Measurements from ENCODE around the gene NEDD4L.
A peak's percentile ranks its signal among the peaks of the same experiment; 100 is the strongest.
"Not testable (repeated sequence)": the region's sequence is repeated elsewhere in the genome, so short reads cannot be mapped to it uniquely, and the experiment has no call there.

The NEDD4L gene

GRCh38 chr18:58027341-58027740 is 16.7 kb upstream of the NEDD4L start:
- DNase-seq (ENCODE audit: low spot score) = no peak

DNA sequence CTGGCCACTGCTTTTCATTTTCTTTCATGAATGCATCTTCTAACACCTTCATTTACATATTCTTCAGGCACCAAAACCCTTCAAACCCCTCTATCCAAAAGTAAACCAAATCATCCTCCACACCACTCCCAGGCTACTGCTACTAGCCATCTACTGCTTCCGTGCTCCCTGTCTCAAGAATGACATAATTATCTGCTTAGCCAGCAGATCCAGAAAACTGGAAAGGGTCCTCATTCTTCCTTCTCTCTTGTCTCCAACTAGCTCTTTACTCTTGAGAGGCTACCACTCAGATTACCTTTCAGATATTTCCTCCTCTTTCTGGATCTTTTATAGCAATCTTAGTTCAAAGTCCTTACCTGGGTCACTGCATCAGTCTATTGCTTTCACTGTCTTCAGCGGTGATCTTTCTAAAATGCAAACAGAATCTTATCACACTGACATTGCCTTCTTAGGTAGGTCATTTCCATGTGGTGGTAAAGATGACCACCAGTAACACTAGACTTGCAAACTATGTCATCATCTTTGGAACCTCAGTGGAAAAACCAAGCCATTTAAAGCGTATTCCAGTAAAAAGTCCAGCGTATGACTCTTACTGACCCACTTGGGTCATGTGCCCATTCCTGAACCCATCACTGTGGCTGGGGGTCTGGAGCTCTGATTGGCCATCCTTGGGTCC is 15.8 kb upstream of the NEDD4L start:
- DNase-seq (ENCODE audit: low spot score) = no peak

DNA sequence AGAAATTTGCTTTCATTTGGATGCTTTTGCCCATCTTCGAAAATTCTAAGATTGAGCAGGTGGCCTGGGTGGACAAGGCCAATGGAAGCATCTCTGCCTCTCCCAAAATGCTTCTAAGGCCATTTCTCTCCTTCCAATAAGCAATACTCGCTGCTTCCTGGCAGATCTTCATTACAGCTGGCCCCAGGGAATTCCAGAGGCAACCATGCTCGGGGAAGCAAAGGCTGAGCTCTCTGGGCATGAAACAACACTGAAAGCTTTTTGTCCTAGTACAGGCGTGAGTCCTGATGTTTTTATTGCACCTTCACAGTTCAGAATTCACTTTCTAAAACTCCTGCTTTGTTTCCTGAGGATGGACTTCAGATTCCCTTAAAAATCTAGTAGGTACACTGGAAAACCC is 11.8 kb upstream of the NEDD4L start:
- DNase-seq (ENCODE audit: low spot score) = no peak

GRCh38 chr18:58033216-58033615 is 10.8 kb upstream of the NEDD4L start:
- no peak for DNase-seq (ENCODE audit: low spot score)

DNA sequence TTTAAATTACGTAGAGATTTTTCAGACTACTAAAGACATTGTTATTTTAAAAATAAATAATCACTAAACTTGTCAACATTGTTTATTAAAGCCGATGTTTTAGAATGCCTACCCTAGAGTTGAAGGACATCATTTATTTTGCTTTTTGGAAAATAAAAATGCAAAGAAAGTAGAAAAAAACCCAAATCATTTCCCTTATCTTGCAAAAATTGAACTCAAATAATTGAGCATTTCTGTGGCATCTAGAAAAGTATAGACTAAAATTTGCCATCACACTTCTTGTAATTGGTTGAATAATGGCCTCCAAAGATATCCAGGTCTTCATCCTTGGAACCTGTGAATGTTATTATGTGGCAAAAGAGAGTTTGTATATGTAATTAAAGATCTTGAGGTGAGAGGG is 9.7 kb upstream of the NEDD4L start:
- DNase-seq (ENCODE audit: low spot score) = no peak

- no peak for DNase-seq (ENCODE audit: low spot score)
Observed at GRCh38 chr18:58037163-58037562, 6.9 kb upstream of the NEDD4L start.

GRCh38 chr18:58038063-58038462 is 6.0 kb upstream of the NEDD4L start:
- DNase-seq (ENCODE audit: low spot score) = no peak

- peak; percentile 44 for DNase-seq (ENCODE audit: low spot score)
Observed at GRCh38 chr18:58041633-58042032, 2.4 kb upstream of the NEDD4L start.

DNA sequence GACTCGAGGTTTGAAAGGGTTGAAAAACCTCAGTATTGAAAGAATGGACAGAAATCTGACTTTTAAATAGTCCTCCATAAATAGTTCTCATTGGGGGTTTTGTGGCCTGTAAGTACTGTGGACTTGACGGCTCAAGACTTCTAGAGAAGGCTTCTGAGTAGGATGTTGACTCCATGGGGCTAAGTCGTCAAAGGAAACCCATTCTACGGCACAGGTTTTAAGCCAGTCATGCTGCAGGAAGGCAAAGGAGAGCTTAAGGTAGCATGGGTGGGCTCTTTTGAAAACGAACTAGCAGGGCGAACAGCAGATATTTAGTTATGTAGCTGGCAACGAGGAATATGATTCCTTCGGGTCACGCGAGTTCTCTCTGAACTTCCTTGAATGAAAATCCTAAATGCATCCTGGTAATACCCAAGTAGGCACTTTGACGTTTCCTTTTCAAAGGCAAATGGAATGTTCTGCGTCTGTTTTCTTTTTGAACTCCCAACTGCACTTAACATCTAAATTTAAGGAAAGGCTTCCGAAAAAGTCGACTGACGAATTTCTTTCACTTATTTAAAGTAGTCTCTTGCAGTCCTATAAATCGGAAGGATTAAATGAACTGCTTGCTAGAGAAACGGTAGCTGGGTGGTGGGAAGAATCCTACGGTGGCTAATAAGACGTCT is 1.1 kb upstream of the NEDD4L start:
- peak; percentile 28 for DNase-seq (ENCODE audit: low spot score)

GRCh38 chr18:58044370-58045241 is 580 bp downstream of the NEDD4L start:
- DNase-seq (ENCODE audit: low spot score) = peak; percentile 79

DNA sequence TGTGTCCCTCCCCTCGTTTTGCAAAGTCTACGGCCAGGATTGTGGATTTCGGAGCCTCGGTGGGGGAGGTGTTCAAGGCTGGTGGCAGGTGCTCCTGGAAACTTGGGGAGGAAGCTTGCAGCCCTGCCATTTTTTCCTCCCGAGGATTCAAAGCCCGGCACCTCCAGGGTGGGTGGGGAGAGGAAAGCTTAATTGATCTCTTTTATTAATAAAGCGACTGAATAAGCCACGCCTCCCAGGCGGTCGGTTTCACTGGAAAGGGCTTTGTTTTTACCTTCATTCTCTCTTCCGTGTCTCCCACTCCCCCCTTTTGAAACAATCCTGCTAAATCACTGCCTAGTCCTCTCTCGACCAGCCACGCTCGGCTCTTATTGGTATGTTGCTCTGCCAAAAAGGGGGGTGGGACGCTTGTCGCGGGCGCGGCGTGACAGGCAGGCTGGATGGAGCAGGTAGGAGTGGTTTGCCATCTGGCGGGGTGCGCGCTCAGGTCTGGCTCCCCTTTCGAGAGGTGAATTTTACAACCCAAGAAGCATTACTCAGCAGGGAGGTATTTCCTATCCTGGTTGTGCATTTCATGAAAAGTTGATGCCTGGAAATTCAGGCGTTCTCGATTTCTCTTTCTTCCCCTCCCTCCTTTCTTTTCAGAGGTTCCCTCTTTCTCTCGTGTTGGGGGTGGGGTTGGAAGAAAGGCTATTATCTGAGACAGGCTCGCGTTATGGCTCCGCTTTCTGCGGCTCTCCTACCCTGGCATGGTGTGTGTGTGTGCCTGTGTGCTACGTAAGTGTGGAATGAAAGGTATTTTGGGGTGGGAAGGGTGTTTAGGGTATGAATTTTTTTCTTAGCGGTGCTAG is 1.4 kb downstream of the NEDD4L start:
- DNase-seq (ENCODE audit: low spot score) = peak; percentile 77

GRCh38 chr18:58046093-58046793 is 2.2 kb downstream of the NEDD4L start:
- DNase-seq (ENCODE audit: low spot score) = peak; percentile 55

- DNase-seq (ENCODE audit: low spot score) = peak; percentile 51
Observed at GRCh38 chr18:58046794-58047555, 2.9 kb downstream of the NEDD4L start.

- no peak for DNase-seq (ENCODE audit: low spot score)
Observed at GRCh38 chr18:58047556-58047882, 3.5 kb downstream of the NEDD4L start.

DNA sequence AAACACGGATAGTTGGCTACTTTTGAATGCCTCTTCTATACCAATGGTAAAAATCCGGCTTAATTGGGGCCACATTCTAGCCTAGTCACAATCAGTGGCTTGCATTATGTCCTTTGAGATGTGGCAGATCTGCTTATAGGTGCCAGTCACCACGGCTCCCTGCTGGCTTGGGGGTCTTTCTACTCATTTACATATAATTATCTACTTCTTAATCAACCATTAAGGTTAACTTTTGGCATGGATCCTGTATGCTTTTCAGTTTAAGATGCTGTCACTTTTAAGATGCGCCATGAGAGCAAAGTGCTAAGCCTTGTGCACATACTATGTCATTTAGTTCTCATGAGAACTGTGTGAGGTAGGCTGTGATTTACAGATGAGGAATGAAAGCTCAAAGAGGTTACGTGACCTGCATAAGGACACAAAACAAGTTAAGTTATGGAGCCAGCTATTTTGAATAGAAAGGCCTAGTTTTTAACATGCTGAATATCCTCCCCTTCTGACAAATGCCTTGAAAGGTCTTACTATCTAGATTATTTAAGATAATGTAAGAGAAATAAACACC is 4.1 kb downstream of the NEDD4L start:
- DNase-seq (ENCODE audit: low spot score) = peak; percentile 19

DNA sequence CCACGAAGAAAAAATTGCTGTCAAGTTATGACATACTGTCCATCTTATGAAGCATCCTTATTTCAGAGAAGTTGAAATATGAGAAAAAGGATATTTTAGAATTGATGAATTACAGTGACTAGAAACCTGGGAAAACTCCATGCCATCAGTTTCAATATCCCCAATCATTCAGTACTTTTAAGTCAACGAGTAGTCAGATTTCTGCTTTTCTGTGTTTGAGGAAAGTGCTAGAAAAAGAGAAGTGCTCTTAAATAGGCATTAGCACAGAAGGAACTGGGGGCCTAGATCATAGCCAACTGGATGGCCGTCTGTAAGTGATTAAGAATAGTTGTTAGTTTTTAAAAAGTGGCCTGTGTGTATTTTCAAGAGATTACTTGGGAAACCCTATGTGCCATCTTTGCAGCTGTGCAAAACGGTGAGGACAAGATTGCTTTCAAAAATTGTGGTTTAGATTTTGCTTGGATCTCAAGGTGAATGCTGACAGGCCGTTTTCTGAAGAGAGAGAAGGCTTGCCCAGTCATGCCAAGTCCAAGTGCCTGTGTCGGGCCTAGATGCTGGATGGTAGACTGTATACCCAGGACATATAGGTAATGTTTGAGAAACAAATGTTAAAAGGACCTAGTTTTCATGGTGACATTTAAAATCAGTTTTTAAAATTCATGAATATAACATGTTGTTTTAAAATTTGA is 5.1 kb downstream of the NEDD4L start:
- DNase-seq (ENCODE audit: low spot score) = peak; percentile 15

DNA sequence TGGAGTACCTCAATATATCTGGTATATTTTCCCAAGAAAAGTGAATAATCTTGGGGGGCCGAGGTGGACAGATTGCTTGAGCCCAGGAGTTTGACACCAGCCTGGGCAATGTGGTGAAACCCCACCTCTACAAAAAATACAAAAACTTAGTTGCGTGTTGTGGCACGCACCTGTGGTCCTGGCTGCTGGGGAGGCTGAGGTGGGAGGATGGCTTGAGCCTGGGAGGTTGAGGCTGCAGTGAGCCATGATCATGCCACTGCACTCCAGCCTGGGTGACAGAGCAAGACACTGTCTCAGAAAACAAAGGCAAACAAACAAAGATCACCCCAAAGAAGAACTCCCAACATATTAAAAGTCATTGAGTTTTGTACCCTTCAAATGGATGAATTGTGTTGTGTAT is 6.9 kb downstream of the NEDD4L start:
- DNase-seq (ENCODE audit: low spot score) = not testable (repeated sequence)

- peak; percentile 77 for DNase-seq (ENCODE audit: low spot score)
Observed at GRCh38 chr18:58051765-58052460, 7.9 kb downstream of the NEDD4L start.

DNA sequence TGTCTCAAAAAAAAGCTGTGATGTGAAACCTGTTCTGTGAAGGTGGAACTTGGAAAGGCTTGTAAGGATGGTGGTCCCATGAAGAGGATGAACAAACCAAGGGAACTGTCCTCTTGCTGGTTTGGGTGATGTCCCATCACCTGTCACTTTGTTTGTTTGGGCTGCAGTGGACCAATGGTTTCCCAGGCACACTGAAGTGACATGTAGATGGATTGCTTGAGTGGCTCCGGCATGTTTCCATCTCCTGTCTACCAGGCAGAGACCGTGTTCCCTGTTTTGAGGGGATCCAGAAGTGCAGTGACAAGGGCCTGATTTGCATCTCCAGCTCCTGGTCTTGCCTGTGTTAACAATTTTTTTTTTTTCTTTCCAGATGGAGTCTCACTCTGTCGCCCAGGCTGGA is 8.9 kb downstream of the NEDD4L start:
- DNase-seq (ENCODE audit: low spot score) = peak; percentile 34

Measured in hematopoietic multipotent progenitor cell treated with erythropoietin and hydrocortisone succinate and interleukin-3 and kit ligand, for 17 days (in vitro differentiated cells).